Measurements from ENCODE around the gene FAF1.

The FAF1 gene

DNA sequence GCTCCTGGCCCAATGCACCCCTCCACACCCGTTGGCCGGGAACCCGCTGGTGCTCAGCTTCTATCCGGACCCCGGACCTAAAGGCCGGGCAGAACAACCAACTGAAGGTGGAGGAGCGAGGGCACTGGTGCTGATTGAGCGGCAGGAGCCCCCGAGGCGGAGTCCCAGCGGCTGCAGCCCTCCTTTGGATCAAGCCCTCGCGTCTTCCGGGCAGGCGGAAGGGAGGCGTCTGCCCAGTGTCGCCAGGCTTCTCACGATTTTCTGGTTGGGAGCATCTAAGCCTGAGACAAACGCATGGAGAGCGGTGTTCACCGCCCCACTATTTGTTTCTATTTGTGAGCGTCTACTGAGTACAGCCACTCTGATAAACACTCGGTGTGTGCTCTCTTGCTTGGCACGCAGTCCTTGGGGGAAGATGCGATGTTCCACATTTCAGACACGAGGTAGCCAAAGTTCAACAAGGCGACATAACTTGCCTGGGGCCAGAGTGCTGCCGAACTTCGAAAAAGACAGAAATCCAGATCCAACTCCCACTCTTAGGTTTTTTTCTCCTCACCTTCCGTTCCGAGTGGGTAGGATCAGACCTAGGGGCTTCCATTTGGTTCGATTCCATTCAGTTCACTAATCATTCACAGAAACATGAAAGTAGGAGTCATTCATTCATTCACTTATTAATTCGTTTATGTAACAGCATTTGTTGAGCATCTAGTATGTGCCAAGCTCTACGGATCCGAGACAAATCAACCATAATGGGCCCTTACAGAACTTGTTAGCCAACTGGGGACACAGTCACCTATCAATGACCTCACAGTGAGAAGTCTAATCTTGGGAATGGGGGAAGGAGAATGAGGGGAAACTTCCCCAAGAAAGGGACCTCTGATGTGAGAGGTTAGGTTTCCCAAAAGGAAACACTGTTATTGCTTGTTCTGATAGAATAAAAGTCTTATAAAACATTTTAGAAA, 532.0 kb downstream of the FAF1 start:
- Histone ChIP-seq H3K27ac (ENCODE audit: low read depth, low read length) (no peak overlapping the region), H3K9me3 (ENCODE audit: control insufficient read depth, insufficient read depth, low read length) (no peaks in the 10 kb centered on the region)

DNA sequence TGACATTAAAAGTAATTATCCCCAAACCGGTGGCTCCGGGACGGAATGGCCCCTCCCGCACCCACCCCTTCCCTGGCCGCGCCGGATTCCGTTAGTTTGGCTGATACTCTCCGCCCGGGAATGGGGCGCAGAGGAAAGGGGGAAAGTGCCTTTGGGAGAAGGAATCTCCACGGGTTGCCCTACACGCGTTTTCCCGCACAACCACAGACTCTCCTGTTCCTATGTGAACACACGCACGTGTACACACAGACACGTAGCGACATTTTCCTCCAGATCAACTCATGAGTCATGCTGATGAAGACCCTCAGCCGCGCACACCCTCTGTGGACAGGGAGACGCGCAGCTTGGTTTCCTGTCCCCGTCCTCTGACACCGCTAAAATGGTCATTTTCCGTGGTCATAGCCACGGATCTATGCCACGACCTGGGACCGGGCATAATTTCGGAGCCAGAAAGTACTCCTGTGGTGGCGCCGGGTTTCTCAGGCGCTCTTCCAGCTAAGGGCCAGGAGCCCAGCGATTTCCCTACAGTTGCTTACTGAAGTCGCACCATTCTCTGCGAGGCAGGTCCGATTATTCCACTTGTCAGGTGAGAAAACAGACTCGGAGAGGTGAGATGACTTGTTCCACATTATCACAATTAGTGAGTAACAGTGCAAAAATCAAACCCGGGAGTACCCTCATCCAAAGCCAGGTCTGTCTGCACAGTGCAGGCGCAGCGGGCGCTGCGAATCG, 532.8 kb downstream of the FAF1 start:
- H3K9me2 ChIP-seq (replicated peaks; ENCODE audit: control insufficient read depth, low read length): no peaks in the 10 kb centered on the region
- H3K4me1 ChIP-seq (ENCODE audit: control insufficient read depth, low read length): no peaks in the 10 kb centered on the region
- H3F3A ChIP-seq (ENCODE audit: control insufficient read depth, insufficient read depth): no peaks in the 10 kb centered on the region
- H4K20me1 ChIP-seq (ENCODE audit: control insufficient read depth, insufficient read depth, low read depth, low read length): no peaks in the 10 kb centered on the region
- H3K4me2 ChIP-seq (ENCODE audit: low read length): no peak overlapping the region
- TF ChIP-seq CTCF (IDR thresholded peaks at IDR 0.05; ENCODE audit: low read depth, low read length, poor library complexity, severe bottlenecking) (no peak), EZH2phosphoT487 (IDR thresholded peaks at IDR 0.05; ENCODE audit: borderline replicate concordance, low read length) (no peak)
- no peaks in the 10 kb centered on the region for H3K79me2 ChIP-seq (ENCODE audit: control insufficient read depth, low read length)
- peaks cover 29% of the 10 kb centered on the region for H3K27me3 ChIP-seq (ENCODE audit: control insufficient read depth, low read length)
- H3K9me3 ChIP-seq (ENCODE audit: control insufficient read depth, insufficient read depth, low read length): no peaks in the 10 kb centered on the region
- H3K27ac ChIP-seq (ENCODE audit: low read depth, low read length): no peak overlapping the region
- H3K36me3 ChIP-seq (ENCODE audit: control insufficient read depth, low read length): no peaks in the 10 kb centered on the region
- no peak overlapping the region for H3K4me3 ChIP-seq (ENCODE audit: low read length)

More for the DNA sequence above, 532.0 kb downstream of the FAF1 start:
- no peak overlapping the region for H3K4me2 ChIP-seq (ENCODE audit: low read length)
- TF ChIP-seq CTCF (IDR thresholded peaks at IDR 0.05; ENCODE audit: low read depth, low read length, poor library complexity, severe bottlenecking): no peak
- TF ChIP-seq EZH2phosphoT487 (IDR thresholded peaks at IDR 0.05; ENCODE audit: borderline replicate concordance, low read length): no peak
- H3K9me2 ChIP-seq (replicated peaks; ENCODE audit: control insufficient read depth, low read length): no peaks in the 10 kb centered on the region
- H3K4me3 ChIP-seq (ENCODE audit: low read length): no peak overlapping the region
- H4K20me1 ChIP-seq (ENCODE audit: control insufficient read depth, insufficient read depth, low read depth, low read length): no peaks in the 10 kb centered on the region
- no peaks in the 10 kb centered on the region for H3F3A ChIP-seq (ENCODE audit: control insufficient read depth, insufficient read depth)
- H3K27me3 ChIP-seq (ENCODE audit: control insufficient read depth, low read length): peaks cover 29% of the 10 kb centered on the region
- no peaks in the 10 kb centered on the region for H3K79me2 ChIP-seq (ENCODE audit: control insufficient read depth, low read length)
- no peaks in the 10 kb centered on the region for H3K4me1 ChIP-seq (ENCODE audit: control insufficient read depth, low read length)
- no peaks in the 10 kb centered on the region for H3K36me3 ChIP-seq (ENCODE audit: control insufficient read depth, low read length)

- no peak overlapping the region for H3K4me2 ChIP-seq (ENCODE audit: low read length)
- peaks cover 25% of the 10 kb centered on the region for H3K27me3 ChIP-seq (ENCODE audit: control insufficient read depth, low read length)
These were observed 533.4 kb downstream of the FAF1 start for GRCh38 chr1:50426702-50427085.

More at GRCh38 chr1:50426702-50427085, 533.4 kb downstream of the FAF1 start:
- Histone ChIP-seq H4K20me1 (ENCODE audit: control insufficient read depth, insufficient read depth, low read depth, low read length) (no peaks in the 10 kb centered on the region), H3K9me3 (ENCODE audit: control insufficient read depth, insufficient read depth, low read length) (no peaks in the 10 kb centered on the region), H3K4me1 (ENCODE audit: control insufficient read depth, low read length) (no peaks in the 10 kb centered on the region), H3K4me3 (ENCODE audit: low read length) (no peak overlapping the region), H3K27ac (ENCODE audit: low read depth, low read length) (no peak overlapping the region), H3K9me2 (replicated peaks; ENCODE audit: control insufficient read depth, low read length) (no peaks in the 10 kb centered on the region), H3K79me2 (ENCODE audit: control insufficient read depth, low read length) (no peaks in the 10 kb centered on the region), H3K36me3 (ENCODE audit: control insufficient read depth, low read length) (no peaks in the 10 kb centered on the region), H3F3A (ENCODE audit: control insufficient read depth, insufficient read depth) (no peaks in the 10 kb centered on the region)
- TF ChIP-seq CTCF (IDR thresholded peaks at IDR 0.05; ENCODE audit: low read depth, low read length, poor library complexity, severe bottlenecking) (no peak), EZH2phosphoT487 (IDR thresholded peaks at IDR 0.05; ENCODE audit: borderline replicate concordance, low read length) (no peak)

Data from DOHH2 (cell line).